ENCODE measurements around the gene DRD2. TPM values are rescaled to one million over a fixed set of nuclear protein-coding genes. Genes with fewer than 3 reads are reported as not detected.

DRD2 gene
- total RNA-seq, 1 donor from 2014 or later, result not detected

DNA sequence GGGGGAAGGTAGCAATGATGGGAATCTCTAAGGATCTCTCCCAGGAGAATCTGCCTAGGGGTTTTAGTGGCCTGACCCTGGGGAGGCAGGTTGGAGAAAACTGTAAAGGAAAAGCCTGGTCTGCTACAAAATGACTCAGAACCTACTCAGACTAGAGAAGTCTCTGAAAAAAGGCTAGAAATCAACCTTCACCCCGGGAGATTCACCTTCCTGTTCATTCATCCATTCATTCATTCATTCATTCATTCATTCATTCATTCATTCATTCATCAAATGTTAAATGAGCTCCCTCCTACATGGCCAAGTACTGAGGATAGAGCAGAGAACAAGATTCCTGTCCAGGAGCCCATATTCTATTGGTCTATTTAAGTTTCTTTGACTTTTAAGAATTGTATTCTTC, 96.5 kb downstream of the DRD2 start:
- no peak for DNase-seq (ENCODE audit: low spot score)
- intact Hi-C loops (cut with DNase I), result no loop called here

DNA sequence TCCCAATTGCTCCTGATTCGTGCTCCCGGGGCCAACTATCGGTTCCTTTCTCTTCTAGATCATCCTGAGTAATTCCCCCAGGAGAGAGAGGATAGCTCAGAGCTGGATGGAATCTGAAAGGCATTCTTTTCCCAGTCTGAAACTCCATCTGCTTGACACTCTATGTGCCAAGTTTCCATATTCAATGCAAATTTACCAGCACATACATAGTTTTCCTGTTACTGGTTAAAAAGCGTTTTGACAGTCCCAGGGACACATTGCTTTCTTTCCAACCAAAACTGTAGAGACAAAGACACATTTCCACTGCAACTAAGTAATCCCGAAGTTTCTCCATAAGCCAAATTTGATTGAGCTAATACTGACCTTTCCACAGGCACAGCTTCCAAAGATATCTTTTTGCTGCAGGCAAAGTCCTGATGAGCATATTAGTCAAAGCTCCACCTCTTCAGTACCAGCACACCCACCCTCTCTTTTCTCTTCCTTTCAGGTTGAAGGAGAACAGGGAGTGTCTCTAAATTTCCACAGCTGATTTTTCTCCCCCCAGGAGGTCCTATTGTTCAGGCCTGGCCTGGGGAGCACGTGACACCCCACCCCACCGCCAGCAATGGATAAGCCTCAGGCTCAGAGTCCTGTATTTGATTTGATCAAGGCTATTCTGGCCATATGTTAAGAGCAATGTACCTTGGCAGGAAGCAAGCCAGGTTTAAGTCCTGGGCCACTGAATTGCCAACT, 97.4 kb downstream of the DRD2 start:
- intact Hi-C loops (cut with DNase I), result no loop called here
- no peak for DNase-seq (ENCODE audit: low spot score)

- intact Hi-C loops (cut with DNase I), result no loop called here
- no peak for DNase-seq (ENCODE audit: low spot score)
Observed at GRCh38 chr11:113376156-113376555, 99.0 kb downstream of the DRD2 start.

DNA sequence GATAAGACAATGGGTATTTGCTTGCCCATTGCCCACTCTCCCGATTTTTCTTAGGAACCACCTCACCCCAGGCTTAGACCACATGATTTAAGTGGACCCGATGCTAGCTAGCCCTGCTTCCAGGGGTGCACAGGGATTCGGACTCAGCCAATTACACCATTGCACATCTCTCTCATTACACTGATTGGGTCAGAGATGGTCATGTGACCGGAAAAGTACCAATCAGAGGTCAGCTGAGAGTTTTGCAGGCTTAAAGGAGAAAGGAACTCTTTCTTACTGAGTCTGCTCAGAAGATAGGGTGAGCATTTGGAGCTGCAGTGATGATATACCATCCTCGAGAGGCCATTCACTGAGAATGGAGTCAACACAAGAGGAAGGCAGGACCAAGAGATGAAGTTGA, 99.8 kb downstream of the DRD2 start:
- DNase-seq (ENCODE audit: low spot score), result no peak
- intact Hi-C loops (cut with DNase I), result no loop called here

DNA sequence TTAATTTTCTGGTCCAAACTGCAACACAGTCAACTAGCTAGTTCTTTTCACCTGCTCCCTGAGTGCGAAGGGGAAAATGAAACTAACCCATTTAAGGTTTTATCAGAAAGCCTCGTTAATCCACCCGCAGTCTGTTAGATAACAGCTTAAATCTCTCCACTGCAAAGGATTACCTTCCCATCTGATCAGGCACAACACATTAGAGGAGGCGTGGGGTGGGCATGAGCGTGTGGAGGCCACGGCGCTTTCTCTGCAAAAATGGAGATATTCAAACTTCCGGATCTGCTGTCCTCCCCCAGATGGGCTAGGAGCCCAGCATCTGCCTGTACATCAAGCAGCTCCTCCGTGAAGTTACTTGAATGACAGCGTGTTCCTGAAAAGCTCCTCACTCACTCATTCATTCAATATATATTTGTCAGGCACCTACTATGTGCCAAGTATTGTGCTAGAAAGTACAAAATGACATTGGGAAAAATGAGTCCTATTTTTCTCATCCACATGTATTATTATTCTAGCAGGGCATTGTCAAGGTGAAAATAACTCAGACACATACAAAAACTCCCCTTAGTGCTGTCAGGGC, 101.1 kb downstream of the DRD2 start:
- DNase-seq (ENCODE audit: low spot score), result no peak
- intact Hi-C loops (cut with DNase I), result no loop called here

GRCh38 chr11:113373306-113373705, 101.9 kb downstream of the DRD2 start:
- intact Hi-C loops (cut with DNase I), result no loop called here

GRCh38 chr11:113372309-113372708, 102.9 kb downstream of the DRD2 start:
- intact Hi-C loops (cut with DNase I), result no loop called here
- no peak for DNase-seq (ENCODE audit: low spot score)

More at GRCh38 chr11:113373306-113373705, 101.9 kb downstream of the DRD2 start:
- no peak for DNase-seq (ENCODE audit: low spot score)

GRCh38 chr11:113370634-113371033, 104.6 kb downstream of the DRD2 start:
- intact Hi-C loops (cut with DNase I), result no loop called here
- DNase-seq (ENCODE audit: low spot score), result no peak

DNA sequence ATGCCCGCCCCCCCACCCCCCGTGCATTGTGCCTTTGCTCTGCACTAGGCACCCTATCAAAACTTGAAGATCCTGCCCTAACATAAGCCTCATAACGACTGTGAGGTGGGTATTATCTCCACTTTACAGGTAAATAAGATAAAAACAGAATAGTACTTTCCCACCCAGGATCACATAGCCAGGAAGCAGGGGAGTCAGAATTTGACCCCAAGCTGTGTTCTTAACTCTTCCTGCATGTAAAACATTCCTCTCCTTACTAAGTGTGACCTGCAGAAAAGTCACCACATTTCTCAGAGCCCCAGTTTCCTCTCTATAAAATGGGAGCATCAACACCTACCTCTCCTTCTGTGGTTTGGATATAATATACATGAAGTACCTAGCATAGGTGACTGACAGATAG, 105.8 kb downstream of the DRD2 start:
- intact Hi-C loops (cut with DNase I), result no loop called here
- DNase-seq (ENCODE audit: low spot score), result no peak

DNA sequence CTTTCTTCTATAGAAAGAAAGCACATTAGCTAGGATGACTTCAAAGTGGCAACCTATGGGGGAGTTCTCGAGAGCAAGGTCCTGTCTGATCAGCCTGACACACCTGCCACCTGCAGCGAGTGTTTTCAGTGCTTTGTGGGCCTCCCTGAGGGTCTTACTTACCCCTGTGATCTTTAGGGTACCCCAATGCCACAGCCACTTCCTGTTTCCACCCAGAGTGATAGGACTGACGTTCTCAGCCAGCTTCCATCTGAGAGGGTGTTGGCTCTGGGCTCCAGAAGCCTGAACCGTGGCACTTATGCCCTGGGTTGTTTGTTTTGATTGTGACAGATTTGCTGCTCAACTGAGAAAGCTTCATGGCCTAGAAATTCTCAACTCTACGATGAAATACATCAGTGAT, 109.3 kb downstream of the DRD2 start:
- intact Hi-C loops (cut with DNase I), result no loop called here
- no peak for DNase-seq (ENCODE audit: low spot score)

GRCh38 chr11:113363996-113364641, 111.1 kb downstream of the DRD2 start:
- DNase-seq (ENCODE audit: low spot score), result no peak
- intact Hi-C loops (cut with DNase I), result no loop called here

DNA sequence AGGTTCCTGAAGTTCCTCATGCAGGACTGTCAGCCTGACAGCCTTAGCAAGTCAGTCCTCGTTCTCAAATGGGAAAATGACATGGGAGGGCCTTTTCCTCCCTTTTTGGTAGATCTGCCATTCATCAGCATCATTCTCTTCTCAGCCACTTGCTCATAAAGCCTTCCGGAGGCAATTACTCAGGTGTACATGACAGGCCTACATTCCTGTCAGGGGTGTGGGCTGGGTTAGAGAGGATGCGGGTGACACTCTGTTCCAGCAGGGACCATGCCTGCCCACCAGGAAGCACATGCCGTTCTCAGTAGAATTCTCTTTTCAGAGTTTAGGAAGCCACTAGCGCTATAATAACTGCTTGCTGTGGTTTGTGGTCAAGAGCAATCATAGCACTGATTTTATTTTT, 111.8 kb downstream of the DRD2 start:
- DNase-seq (ENCODE audit: low spot score), result no peak

More for the DNA sequence above, 111.8 kb downstream of the DRD2 start:
- intact Hi-C loops (cut with DNase I), result no loop called here

Small RNA genes within 50 kb of the gene (microRNA-seq; reads per million reads assigned to microRNA genes)
- gene MIR4301, result not detected

Other genes with a start within 250 kb of the DRD2 start
- gene TTC12, start 160.8 kb downstream of the DRD2 start, total RNA-seq, result 12.0 TPM
- gene ANKK1, start 87.6 kb downstream of the DRD2 start, total RNA-seq, result 0.16 TPM
- 0.81 TPM for gene TMPRSS5, start 230.9 kb upstream of the DRD2 start, total RNA-seq